CD8-positive, alpha-beta memory T cell (primary cell): Measurements from ENCODE around the gene PRLH. TPM values are rescaled to one million over a fixed set of nuclear protein-coding genes. Genes with fewer than 3 reads are reported as not detected.
A peak's percentile ranks its signal among the peaks of the same experiment; 100 is the strongest.

Experiments
- CTCF ChIA-PET: fragments of 350-600 bp; sonication (Branson Sonifier 250); formaldehyde crosslinking; loops from one replicate; lab custom pipeline; 2021; ENCODE audit warnings: antibody characterized with exemption; lab: Charles Lee
- POLR2A ChIA-PET: fragments of 350-600 bp; sonication (Branson Sonifier 250); formaldehyde crosslinking; loops from one replicate; lab custom pipeline; 2021; ENCODE audit warnings: antibody characterized with exemption; lab: Charles Lee
- DNase-seq, 5 donors: peaks; one replicate each; pipeline versions ENCODE4 v3.0.0 to v3.0.0-alpha.2; 2020 to 2022; ENCODE audit warnings: mixed read lengths in 1 of 5
- H3K27ac ChIP-seq: one replicate; pipeline ENCODE4 v1.7.0; 2013; ENCODE audit warnings: low read depth, mild to moderate bottlenecking, low read length, moderate library complexity
- H3K27me3 ChIP-seq: 2 replicates; pipeline ENCODE4 v1.7.0; 2013; ENCODE audit warnings: low read length, mild to moderate bottlenecking; ENCODE audit not compliant: insufficient read depth, poor library complexity, severe bottlenecking
- H3K36me3 ChIP-seq: 2 replicates; pipeline ENCODE4 v1.7.0; 2013; ENCODE audit warnings: mild to moderate bottlenecking, low read length, moderate library complexity; ENCODE audit not compliant: insufficient read depth
- H3K4me1 ChIP-seq: 2 replicates; pipeline ENCODE4 v1.7.0; 2013; ENCODE audit warnings: mild to moderate bottlenecking, low read length, moderate library complexity; ENCODE audit not compliant: insufficient read depth
- H3K4me3 ChIP-seq: 2 replicates; pipeline ENCODE4 v1.7.0; 2013; ENCODE audit warnings: mild to moderate bottlenecking, low read length
- H3K9me3 ChIP-seq: 2 replicates; pipeline ENCODE4 v1.7.0; 2013; ENCODE audit warnings: mild to moderate bottlenecking, low read length
- H3K27ac Mint-ChIP-seq, 8 donors: one replicate each; pipeline ENCODE4 v1.8.0; 2020 to 2021; ENCODE audit warnings: mixed read lengths in 8 of 8, mild to moderate bottlenecking in 6 of 8, inconsistent platforms in 3 of 8, moderate library complexity in 3 of 8
- H3K27me3 Mint-ChIP-seq, 2 donors: one replicate each; pipeline ENCODE4 v1.8.0; 2020 to 2021; ENCODE audit warnings: mixed read lengths in 2 of 2, mild to moderate bottlenecking in 1 of 2, moderate library complexity in 1 of 2
- H3K36me3 Mint-ChIP-seq, 3 donors: one replicate each; pipeline ENCODE4 v1.8.0; 2020 to 2021; ENCODE audit warnings: mixed read lengths in 3 of 3, inconsistent platforms in 1 of 3, mild to moderate bottlenecking in 1 of 3
- H3K4me1 Mint-ChIP-seq, 3 donors: one replicate each; pipeline ENCODE4 v1.8.0; 2020 to 2021; ENCODE audit warnings: mixed read lengths in 3 of 3, inconsistent platforms in 1 of 3, mild to moderate bottlenecking in 1 of 3
- H3K4me3 Mint-ChIP-seq, 7 donors: one replicate each; pipeline ENCODE4 v1.8.0; 2020 to 2021; ENCODE audit warnings: mixed read lengths in 7 of 7, mild to moderate bottlenecking in 6 of 7, moderate library complexity in 4 of 7, inconsistent platforms in 2 of 7
- H3K9me3 Mint-ChIP-seq, 5 donors: one replicate each; pipeline ENCODE4 v1.8.0; 2020 to 2022; ENCODE audit warnings: mixed read lengths in 5 of 5, mild to moderate bottlenecking in 3 of 5, moderate library complexity in 2 of 5, inconsistent platforms in 1 of 5
- polyA plus RNA-seq: library from polyadenylated mRNA; unstranded; fragments of 300-500 nt; fragmentation: Illumina TruSeq; gene quantifications from one replicate; pipeline ENCODE4 v1.2.3, GENCODE V29; 2021
- total RNA-seq, 2 experiments: library from RNA; stranded (reverse); gene quantifications; one replicate each; pipeline ENCODE4 v1.2.3, GENCODE V29; 2021

PRLH gene
- total and polyA plus RNA-seq, 3 experiments from 2014 or later, result not detected

- H3K4me1 ChIP-seq, result peaks cover 6% of the 10 kb centered on the region
- H3K27ac ChIP-seq, result no peak overlapping the region
- no peaks in the 10 kb centered on the region for H3K36me3 Mint-ChIP-seq
- H3K9me3 Mint-ChIP-seq, result no peaks in the 10 kb centered on the region
- H3K9me3 ChIP-seq, result no peaks in the 10 kb centered on the region
- H3K4me3 ChIP-seq, result no peak overlapping the region
- no peak overlapping the region for H3K27ac Mint-ChIP-seq
- H3K36me3 ChIP-seq, result no peaks in the 10 kb centered on the region
- no peaks in the 10 kb centered on the region for H3K27me3 ChIP-seq
- ChIA-PET CTCF (interaction anchor here (1.9 kb wide), 1 partner anchor 63 kb away, joined by 7 read pairs; no protein-coding TSS in a partner anchor), POLR2A (no interaction called here)
- no peak overlapping the region for H3K4me3 Mint-ChIP-seq
- H3K4me1 Mint-ChIP-seq, result peaks cover 0 to 5% (median 5%) of the 10 kb centered on the region in 3 donors
- DNase-seq, result no peak
- H3K27me3 Mint-ChIP-seq, result peaks cover 10 to 15% of the 10 kb centered on the region in 2 donors
These were observed 9.8 kb downstream of the PRLH start for GRCh38 chr2:237575869-237576862.

GRCh38 chr2:237576974-237577373, 10.6 kb downstream of the PRLH start:
- Histone ChIP-seq H3K9me3 (no peaks in the 10 kb centered on the region), H3K36me3 (no peaks in the 10 kb centered on the region), H3K27ac (no peak overlapping the region), H3K27me3 (no peaks in the 10 kb centered on the region), H3K4me1 (peaks cover 2% of the 10 kb centered on the region), H3K4me3 (no peak overlapping the region)
- DNase-seq, result peak in 1 of 5 donors; percentile 16
- POLR2A ChIA-PET, result no interaction called here
- Mint-ChIP-seq H3K27me3 (peaks cover 10 to 11% of the 10 kb centered on the region in 2 donors), H3K36me3 (no peaks in the 10 kb centered on the region), H3K4me3 (no peak overlapping the region), H3K27ac (peak overlapping the region in 1 of 8 donors; percentile 1), H3K4me1 (peaks cover 0 to 2% (median 2%) of the 10 kb centered on the region in 3 donors), H3K9me3 (no peaks in the 10 kb centered on the region)
- CTCF ChIA-PET, result no interaction called here

DNA sequence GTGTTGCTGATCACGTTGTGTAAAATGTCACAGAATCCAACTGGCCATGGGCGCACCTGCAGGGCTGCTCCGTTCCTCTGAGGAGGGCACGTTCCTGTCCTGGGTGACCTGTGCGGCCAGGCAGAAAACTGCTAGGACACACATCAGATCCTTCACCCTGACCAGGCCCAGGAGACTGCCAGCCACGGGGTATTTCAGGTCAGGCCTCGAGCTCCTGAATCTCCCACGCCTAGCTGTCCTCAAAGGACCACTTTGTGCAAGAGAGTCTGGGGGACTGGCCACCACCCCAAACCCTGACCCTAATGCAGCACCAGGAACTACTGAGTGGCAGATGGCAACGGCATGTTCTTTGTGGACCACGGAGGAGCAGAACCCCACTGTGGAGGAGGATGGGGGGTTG, 11.1 kb downstream of the PRLH start:
- POLR2A ChIA-PET, result no interaction called here

DNA sequence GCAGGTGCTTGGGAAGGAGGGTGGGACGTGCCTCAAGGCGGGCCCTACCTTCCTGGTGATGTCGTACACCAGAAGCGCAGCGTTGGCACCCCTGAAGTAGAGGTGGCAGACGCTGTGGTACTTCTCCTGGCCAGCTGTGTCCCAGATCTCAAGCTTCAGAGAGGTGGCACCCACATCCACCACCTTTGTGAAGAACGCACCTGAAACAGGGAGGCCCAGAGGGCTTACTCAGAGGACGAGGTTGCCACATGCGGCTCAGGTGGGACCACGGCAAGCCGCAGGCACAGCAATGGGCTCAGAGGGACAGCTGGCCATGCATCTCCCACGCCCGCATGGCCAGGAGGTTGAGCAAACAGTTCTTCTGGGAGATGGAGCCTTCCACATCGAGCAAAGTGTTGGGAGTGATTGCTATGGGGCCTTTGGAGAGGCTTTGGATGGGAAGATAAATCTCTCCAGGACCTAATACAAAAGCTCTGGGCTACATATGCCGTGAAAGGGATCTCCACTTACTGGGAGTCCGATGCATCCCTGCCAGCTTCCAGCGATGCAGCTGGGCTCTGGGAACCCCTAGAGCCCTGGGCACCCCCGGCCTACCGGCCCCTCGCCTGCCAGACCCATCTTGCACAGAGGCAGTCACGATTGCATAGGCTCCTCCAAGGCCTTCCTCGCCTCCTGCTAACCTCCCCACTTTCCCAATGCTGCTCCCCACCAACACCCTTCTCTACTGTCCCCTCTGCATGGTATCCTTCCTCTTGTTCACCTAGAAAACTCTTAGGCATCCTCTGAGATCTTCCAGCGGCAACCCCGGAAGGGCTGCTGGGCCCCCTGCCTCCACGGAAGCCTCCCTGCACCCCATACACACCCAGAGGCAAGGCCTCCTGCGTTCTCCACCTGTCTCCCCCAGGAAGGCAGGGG, 11.8 kb downstream of the PRLH start:
- CTCF ChIA-PET, result interaction anchor here (1.2 kb wide), 1 partner anchor 66 kb away, joined by 3 read pairs; no protein-coding TSS in a partner anchor
- DNase-seq, result peak in 1 of 5 donors; percentile 30
- no peaks in the 10 kb centered on the region for H3K4me1 Mint-ChIP-seq

More for the DNA sequence above, 11.1 kb downstream of the PRLH start:
- Mint-ChIP-seq H3K27ac (no peak overlapping the region), H3K4me3 (no peak overlapping the region), H3K4me1 (no peaks in the 10 kb centered on the region), H3K27me3 (peaks cover 9 to 10% of the 10 kb centered on the region in 2 donors), H3K9me3 (no peaks in the 10 kb centered on the region), H3K36me3 (no peaks in the 10 kb centered on the region)
- Histone ChIP-seq H3K27me3 (no peaks in the 10 kb centered on the region), H3K4me1 (no peaks in the 10 kb centered on the region), H3K36me3 (no peaks in the 10 kb centered on the region), H3K27ac (no peak overlapping the region), H3K9me3 (no peaks in the 10 kb centered on the region), H3K4me3 (no peak overlapping the region)
- DNase-seq, result peak in 1 of 5 donors; percentile 46
- CTCF ChIA-PET, result interaction anchor here (1.2 kb wide), 1 partner anchor 65 kb away, joined by 3 read pairs; no protein-coding TSS in a partner anchor

GRCh38 chr2:237581326-237581725, 15.0 kb downstream of the PRLH start:
- H3K9me3 ChIP-seq, result no peaks in the 10 kb centered on the region
- no peaks in the 10 kb centered on the region for H3K4me1 ChIP-seq
- H3K36me3 ChIP-seq, result no peaks in the 10 kb centered on the region
- ChIA-PET CTCF (interaction anchor here (1.7 to 3.4 kb wide), 2 partner anchors 9 to 163 kb away, joined by 7 to 20 read pairs; no protein-coding TSS in a partner anchor), POLR2A (no interaction called here)
- Mint-ChIP-seq H3K36me3 (no peaks in the 10 kb centered on the region), H3K4me1 (no peaks in the 10 kb centered on the region), H3K27me3 (peaks cover 5 to 8% of the 10 kb centered on the region in 2 donors), H3K4me3 (no peak overlapping the region), H3K27ac (peak overlapping the region in 1 of 8 donors; percentile 38), H3K9me3 (no peaks in the 10 kb centered on the region)
- no peak for DNase-seq
- no peak overlapping the region for H3K27ac ChIP-seq
- no peaks in the 10 kb centered on the region for H3K27me3 ChIP-seq
- H3K4me3 ChIP-seq, result no peak overlapping the region

More for the DNA sequence above, 11.8 kb downstream of the PRLH start:
- Mint-ChIP-seq H3K4me3 (no peak overlapping the region), H3K36me3 (no peaks in the 10 kb centered on the region), H3K27ac (no peak overlapping the region), H3K27me3 (peaks cover 8 to 10% of the 10 kb centered on the region in 2 donors), H3K9me3 (no peaks in the 10 kb centered on the region)
- no peaks in the 10 kb centered on the region for H3K9me3 ChIP-seq
- H3K27ac ChIP-seq, result no peak overlapping the region
- H3K4me1 ChIP-seq, result no peaks in the 10 kb centered on the region
- no peaks in the 10 kb centered on the region for H3K36me3 ChIP-seq
- no peaks in the 10 kb centered on the region for H3K27me3 ChIP-seq
- H3K4me3 ChIP-seq, result no peak overlapping the region
- POLR2A ChIA-PET, result no interaction called here

DNA sequence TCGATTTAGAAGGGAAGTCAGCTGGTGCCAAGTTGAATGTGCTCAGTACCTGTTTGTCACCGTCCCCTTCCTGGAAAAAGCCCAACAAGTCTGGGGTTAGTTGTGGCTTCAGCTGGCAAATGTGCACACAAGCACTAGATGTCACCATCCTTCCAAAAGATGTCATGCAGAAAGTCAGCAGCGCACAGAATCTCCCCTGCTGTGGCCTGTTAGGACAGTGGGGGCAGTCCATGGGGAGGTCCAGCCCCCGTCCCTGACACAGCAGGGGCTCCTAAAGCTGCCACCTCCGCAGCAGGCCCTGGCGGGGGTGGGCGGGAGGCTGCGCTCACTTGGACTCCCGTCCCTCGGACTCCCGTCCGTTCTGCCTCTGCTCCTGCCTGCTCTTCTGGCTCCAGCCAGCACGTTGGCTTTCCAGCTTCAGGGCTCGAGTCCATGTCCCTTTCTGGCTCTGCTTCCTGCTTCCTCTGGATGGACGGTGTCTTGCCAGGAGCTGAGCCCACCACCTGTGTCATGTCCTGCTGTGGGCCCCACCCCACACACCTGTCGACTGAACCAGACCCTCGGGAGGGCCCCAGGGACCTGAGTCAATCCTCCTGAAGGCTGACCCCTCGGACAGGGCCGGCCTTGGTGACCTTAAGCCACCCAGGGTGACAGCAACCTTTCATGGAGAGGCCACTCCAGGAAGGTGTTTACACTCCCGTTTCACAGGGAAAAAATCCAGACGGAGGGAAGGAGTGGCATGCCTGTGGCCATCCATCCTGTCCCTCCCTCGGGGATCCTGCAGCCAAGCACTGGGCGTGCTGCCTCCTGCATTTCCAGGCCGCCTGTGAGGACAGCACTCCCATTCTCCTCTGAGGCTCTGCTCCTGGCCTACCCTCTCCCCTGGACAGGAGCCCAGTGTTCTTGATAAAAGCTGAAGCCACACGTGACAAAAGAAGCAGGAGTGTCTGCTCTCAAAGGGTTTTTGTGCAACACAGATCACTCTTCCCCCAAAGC, 15.7 kb downstream of the PRLH start:
- peak overlapping the region in 1 of 8 donors; percentile 38 for H3K27ac Mint-ChIP-seq
- no peaks in the 10 kb centered on the region for H3K4me1 Mint-ChIP-seq
- Histone ChIP-seq H3K9me3 (no peaks in the 10 kb centered on the region), H3K27me3 (no peaks in the 10 kb centered on the region), H3K4me1 (no peaks in the 10 kb centered on the region), H3K27ac (no peak overlapping the region), H3K4me3 (no peak overlapping the region), H3K36me3 (no peaks in the 10 kb centered on the region)
- peak in 3 of 5 donors; percentile 10 to 77 (median 19) for DNase-seq
- H3K36me3 Mint-ChIP-seq, result no peaks in the 10 kb centered on the region
- H3K27me3 Mint-ChIP-seq, result peaks cover 5 to 10% of the 10 kb centered on the region in 2 donors
- H3K9me3 Mint-ChIP-seq, result no peaks in the 10 kb centered on the region
- H3K4me3 Mint-ChIP-seq, result no peak overlapping the region
- ChIA-PET POLR2A (no interaction called here), CTCF (interaction anchor here (1.7 to 3.4 kb wide), 2 partner anchors 10 to 163 kb away, joined by 7 to 20 read pairs; no protein-coding TSS in a partner anchor)
